Right ventricle myocardium superior (tissue), 1 donor: ENCODE data around the gene PDZRN3. TPM values are rescaled to one million over a fixed set of nuclear protein-coding genes. Genes with fewer than 3 reads are reported as not detected.

Experiments
- ATAC-seq: fragments of 200-7000 bp; cut with Tn5 transposase; one replicate; pipeline ENCODE4 v1.9.1; 2020; ENCODE audit warnings: mild to moderate bottlenecking; ENCODE audit not compliant: poor library complexity
- DNase-seq: peaks from one replicate; pipeline ENCODE4 v3.0.0-alpha.2; 2020
- intact Hi-C: fragments of 100-400 bp; cut with DNase I; formaldehyde crosslinking; loops from one replicate; pipeline ENCODE4 v1.11.2; 2022
- long read RNA-seq: library from polyadenylated mRNA; unstranded; transcript quantifications from one replicate; pipeline ENCODE4 v2.0.0, GENCODE V29; 2021
- total RNA-seq: library from RNA; stranded (reverse); fragmentation: NEBNext Ultra II Directional; extraction: Animal tissue kit (Norgen Biotek cat#: 25700); gene quantifications from one replicate; pipeline ENCODE4 v1.2.1, GENCODE V29; 2021
- donor health status: DM: no; HTN: yes; CAD: no; lungs with severe emphysema.

Gene PDZRN3
- total RNA-seq: 130 TPM
- long read RNA-seq, full-length matches to known transcripts: 219 of 382 reads
- long read RNA-seq, partial matches to known transcripts: 16 of 382 reads
- long read RNA-seq, other reads (novel, unspliced or antisense): 147 of 382 reads

GRCh38 chr3:73624821-73625665 lies at the start of gene PDZRN3:
Gene PDZRN3 (minus strand): TSS chr3:73624941.
- DNase-seq (peak; percentile 78), ATAC-seq (peak; percentile 44)
- intact Hi-C loops: loop anchor here (5.0 to 10.0 kb wide), 2 partner anchors 103 to 220 kb away; no protein-coding TSS in a partner anchor

DNA sequence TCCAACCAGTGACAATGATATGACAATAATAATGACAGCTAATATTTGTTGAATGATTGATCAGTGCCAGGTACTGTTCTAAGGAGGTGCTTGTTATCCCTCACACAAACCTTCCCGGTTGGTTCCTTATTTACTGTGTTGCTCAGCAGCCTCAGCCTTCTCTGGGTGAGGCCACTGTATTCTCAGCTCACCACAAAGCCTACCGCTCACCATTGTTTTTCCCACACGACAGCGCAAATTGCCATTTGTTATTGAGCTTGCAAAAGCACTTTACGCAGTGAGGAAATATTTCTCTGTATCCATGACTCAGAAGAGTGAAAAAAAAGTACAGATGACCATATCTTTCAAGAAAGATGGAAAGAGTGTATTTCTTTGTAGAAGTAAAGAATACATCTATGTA lies 49.5 kb upstream of the PDZRN3 start:
- intact Hi-C loops: no loop called here
- ATAC-seq: no peak
- no peak for DNase-seq

DNA sequence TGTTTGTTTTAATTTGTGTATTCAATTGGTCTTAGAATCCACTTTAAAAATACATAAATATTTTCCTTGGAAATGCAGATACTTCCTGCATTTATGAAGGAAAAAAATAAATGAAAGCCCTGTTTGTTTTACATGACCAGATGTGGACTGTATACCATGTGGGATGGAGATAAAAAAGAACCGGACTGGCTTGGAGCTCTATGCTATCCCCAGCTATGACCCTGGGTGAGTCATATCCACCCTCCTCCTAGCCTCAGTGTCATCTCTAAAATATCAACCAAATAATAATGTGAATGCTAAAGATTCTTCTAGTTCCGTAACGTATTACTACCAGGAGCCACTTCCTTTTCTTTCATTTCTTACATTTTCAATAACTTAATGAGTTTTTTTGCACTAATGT lies 44.5 kb upstream of the PDZRN3 start:
- no peak for ATAC-seq
- intact Hi-C loops: no loop called here

GRCh38 chr3:73668391-73668790 lies 43.6 kb upstream of the PDZRN3 start:
- ATAC-seq (no peak), DNase-seq (no peak)
- intact Hi-C loops: no loop called here

More for the DNA sequence above, 44.5 kb upstream of the PDZRN3 start:
- no peak for DNase-seq

DNA sequence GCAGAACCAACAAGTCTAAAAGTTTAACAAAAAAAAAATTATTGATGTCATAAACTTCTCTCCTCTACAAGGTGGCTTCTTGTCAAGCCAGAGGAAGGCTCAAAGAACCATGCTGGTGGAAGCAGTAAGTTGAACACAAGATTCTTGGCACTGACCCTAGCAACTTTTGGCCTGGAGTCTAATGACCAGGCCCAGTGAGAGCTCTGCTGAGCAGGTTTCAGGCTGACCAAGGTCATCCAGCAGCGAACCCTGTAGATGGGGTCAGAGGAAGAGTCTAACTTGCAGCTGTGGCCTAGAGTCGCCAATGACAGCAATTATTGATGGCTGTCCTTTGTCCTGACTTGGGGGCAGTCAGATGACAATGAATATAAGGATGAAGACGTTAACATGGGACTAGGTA lies 43.1 kb upstream of the PDZRN3 start:
- no peak for DNase-seq
- intact Hi-C loops: no loop called here
- no peak for ATAC-seq

DNA sequence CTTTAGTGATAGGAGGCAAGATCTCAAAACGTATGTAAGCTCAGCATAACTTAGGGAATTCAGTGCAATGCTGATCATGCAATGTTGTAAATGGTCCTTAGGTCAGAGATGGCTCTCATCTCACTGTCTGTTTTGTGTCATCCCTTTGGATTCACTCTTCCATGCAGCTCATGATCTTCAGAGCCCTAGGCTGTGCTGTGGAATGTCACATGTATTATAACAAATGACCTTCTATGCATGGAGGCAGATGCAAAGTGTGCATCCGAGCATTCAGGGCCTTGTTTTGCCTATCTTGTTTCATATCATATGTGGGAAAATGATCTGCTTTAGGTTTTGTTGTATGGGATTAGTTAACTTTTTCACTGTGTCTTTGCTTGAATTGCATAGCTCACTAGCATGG lies 40.5 kb upstream of the PDZRN3 start:
- DNase-seq (no peak), ATAC-seq (no peak)
- intact Hi-C loops: no loop called here

GRCh38 chr3:73664389-73664788 lies 39.6 kb upstream of the PDZRN3 start:
- DNase-seq (no peak), ATAC-seq (peak; percentile 68)
- intact Hi-C loops: no loop called here

- ATAC-seq: no peak
- no peak for DNase-seq
- intact Hi-C loops: no loop called here
Observed at GRCh38 chr3:73663495-73663894, 38.8 kb upstream of the PDZRN3 start.

GRCh38 chr3:73661265-73661664 lies 36.5 kb upstream of the PDZRN3 start:
- DNase-seq (no peak), ATAC-seq (no peak)
- intact Hi-C loops: no loop called here

- ATAC-seq (no peak), DNase-seq (no peak)
- intact Hi-C loops: no loop called here
Observed at GRCh38 chr3:73658227-73658626, 33.5 kb upstream of the PDZRN3 start.

DNA sequence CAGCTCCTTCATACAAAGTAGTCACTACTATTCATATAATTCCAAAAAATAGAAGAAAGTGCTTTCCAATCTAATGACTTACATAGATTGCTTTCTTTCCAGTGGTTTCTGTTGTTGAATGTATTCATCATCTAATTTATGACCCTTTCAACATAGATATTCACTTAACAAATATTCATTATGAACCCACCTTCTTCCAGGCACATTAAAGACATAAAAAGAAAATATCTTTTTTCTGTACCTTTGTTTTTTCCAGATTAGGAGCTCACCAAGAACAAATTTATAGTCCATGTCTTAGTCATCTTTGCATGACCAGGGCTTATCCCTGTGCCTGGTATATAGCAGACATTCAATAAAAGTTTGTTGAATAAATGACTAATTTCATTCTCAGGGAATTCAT lies 32.4 kb upstream of the PDZRN3 start:
- intact Hi-C loops: no loop called here
- no peak for ATAC-seq

GRCh38 chr3:73656241-73656890 lies 31.6 kb upstream of the PDZRN3 start:
- ATAC-seq (no peak), DNase-seq (no peak)
- intact Hi-C loops: no loop called here

More for the DNA sequence above, 32.4 kb upstream of the PDZRN3 start:
- no peak for DNase-seq

GRCh38 chr3:73655197-73655596 lies 30.5 kb upstream of the PDZRN3 start:
- DNase-seq (no peak), ATAC-seq (no peak)
- intact Hi-C loops: no loop called here

DNA sequence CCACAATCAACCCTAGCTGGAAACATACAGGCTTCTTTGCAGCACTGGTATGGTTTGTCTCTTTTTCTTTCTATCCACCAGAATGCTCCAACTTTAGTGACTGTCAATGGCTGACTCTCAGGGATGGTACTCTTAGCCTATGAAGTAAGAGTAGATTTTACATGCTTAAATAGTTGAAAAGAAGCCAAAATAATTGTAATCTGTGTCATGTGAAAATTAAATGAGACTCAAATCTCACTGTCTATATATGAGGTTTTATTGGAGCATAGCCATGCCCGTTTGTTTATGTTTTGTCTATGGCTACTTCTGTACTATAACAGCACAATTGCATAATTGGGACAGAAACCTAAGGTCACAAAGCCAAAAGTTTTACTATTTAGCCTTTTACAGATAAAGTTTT lies 29.1 kb upstream of the PDZRN3 start:
- no peak for DNase-seq
- ATAC-seq: no peak
- intact Hi-C loops: no loop called here

DNA sequence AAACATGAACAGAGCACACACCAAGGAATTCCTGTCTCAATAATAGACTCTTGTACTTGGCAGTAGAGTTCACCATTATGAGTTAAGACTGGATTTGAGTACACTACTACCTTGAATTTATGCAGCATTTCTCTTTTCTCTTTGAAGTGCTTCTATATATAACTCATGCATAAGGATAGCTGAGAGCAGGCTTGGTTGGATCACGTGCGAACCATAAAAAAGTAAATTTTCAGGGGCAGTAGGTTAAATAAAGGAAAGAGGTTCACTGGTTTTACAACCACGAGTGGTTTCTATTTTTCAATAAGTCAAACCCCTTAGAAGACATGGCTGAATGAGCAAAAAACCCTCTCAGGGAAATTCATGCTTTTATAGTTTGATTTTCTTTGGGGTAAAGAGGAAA lies 28.6 kb upstream of the PDZRN3 start:
- no peak for DNase-seq
- no peak for ATAC-seq
- intact Hi-C loops: no loop called here

DNA sequence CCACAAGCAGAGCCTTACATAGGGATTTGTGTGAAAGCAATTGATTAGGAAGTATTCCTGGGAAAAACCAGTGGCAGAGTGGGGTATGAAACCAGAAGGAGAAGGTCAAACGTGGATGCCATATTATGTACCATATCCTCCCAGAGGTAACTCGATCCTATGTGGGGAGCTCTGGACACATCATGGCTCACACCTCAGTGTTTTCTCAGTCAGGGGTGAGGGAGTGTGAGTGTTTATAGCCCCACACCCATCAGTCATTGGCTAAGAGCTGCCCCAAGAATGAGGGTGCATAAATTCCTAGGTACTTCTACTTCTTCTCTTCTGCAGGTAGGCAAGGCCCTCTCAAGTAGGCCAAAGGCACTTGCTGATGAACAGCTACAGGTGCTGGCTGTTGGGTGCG lies 28.2 kb upstream of the PDZRN3 start:
- DNase-seq (no peak), ATAC-seq (no peak)
- intact Hi-C loops: no loop called here

GRCh38 chr3:73637042-73637441 lies 12.3 kb upstream of the PDZRN3 start:
- no peak for DNase-seq
- ATAC-seq: no peak
- intact Hi-C loops: no loop called here

- ATAC-seq: no peak
- intact Hi-C loops: no loop called here
- DNase-seq: no peak
Observed at GRCh38 chr3:73635254-73635653, 10.5 kb upstream of the PDZRN3 start.

- intact Hi-C loops: no loop called here
- ATAC-seq: no peak
- no peak for DNase-seq
Observed at GRCh38 chr3:73633916-73634344, 9.2 kb upstream of the PDZRN3 start.

- intact Hi-C loops: no loop called here
- DNase-seq (no peak), ATAC-seq (no peak)
Observed at GRCh38 chr3:73633453-73633852, 8.7 kb upstream of the PDZRN3 start.
